Measurements from ENCODE around the gene BMF. TPM values are rescaled to one million over a fixed set of nuclear protein-coding genes. Genes with fewer than 3 reads are reported as not detected.

The BMF gene
- total and polyA plus RNA-seq, 7 donors = 0.65 to 7.2 (median 3.4) TPM

DNA sequence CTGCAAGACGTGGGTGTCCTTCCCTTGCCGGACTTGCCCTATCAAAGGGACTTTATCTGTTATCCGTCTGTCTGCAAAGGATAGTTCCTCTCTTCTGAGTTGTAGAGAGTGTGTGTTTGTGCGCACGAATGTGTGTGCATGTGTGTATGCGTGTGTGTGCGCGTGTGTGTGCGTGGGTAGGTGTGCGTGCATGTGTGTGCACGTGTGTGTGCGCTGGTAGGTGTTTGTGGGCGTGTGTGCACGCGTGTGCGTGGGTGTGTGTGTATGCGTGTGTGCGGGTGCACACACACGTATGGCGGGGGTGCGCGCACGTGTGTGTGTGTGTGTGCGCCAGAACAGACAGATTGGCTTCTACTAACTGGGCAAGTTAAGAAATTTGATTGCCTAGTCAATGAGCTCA lies 4.1 kb upstream of the BMF start:
- no peak for DNase-seq
- intact Hi-C loops (cut with DNase I) = loop anchor here (5.0 kb wide), 2 partner anchors 35 to 45 kb away; no protein-coding TSS in a partner anchor
- H3K4me3 ChIP-seq = no peak overlapping the region
- H3K4me1 ChIP-seq = peaks cover 6% of the 10 kb centered on the region
- no peaks in the 10 kb centered on the region for H3K9me3 ChIP-seq
- no peaks in the 10 kb centered on the region for H3K27me3 ChIP-seq (ENCODE audit: insufficient read depth in 3 of 3, low read length in 2 of 3)
- 76 to 82% (median 81%) methylated on average over 24 of the region's 24 CpGs for WGBS, 3 donors
- TF ChIP-seq, protein P1, sequence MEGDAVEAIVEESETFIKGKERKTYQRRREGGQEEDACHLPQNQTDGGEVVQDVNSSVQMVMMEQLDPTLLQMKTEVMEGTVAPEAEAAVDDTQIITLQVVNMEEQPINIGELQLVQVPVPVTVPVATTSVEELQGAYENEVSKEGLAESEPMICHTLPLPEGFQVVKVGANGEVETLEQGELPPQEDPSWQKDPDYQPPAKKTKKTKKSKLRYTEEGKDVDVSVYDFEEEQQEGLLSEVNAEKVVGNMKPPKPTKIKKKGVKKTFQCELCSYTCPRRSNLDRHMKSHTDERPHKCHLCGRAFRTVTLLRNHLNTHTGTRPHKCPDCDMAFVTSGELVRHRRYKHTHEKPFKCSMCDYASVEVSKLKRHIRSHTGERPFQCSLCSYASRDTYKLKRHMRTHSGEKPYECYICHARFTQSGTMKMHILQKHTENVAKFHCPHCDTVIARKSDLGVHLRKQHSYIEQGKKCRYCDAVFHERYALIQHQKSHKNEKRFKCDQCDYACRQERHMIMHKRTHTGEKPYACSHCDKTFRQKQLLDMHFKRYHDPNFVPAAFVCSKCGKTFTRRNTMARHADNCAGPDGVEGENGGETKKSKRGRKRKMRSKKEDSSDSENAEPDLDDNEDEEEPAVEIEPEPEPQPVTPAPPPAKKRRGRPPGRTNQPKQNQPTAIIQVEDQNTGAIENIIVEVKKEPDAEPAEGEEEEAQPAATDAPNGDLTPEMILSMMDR (IDR thresholded peaks at IDR 0.05) = no peak
- H3K27ac ChIP-seq = no peak overlapping the region
- no peaks in the 10 kb centered on the region for H3K36me3 ChIP-seq (ENCODE audit: insufficient read depth in 1 of 2, low read depth in 1 of 2)
- ATAC-seq = no peak

DNA sequence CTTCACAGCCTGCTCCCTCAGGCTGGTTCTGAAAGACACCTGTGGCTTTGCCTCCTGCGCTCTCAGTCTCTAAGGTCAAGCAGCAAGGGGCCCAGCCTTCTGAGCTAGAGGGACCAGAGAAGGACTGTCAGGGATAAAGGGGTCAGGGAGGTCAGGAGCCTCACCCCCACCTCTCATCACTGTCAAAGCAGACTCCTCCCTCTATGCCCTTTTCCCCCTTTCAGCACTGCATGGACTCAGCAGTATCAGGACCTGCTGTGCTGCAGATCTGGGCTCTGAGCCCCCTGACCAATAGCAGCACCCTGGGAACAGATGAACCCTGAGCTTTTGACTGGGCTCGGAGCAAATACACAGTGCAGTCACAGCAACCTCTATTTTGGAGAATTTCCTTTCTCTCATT lies 3.2 kb upstream of the BMF start:
- ATAC-seq = no peak
- TF ChIP-seq, protein P1 (IDR thresholded peaks at IDR 0.05) = no peak
- Histone ChIP-seq H3K4me1 (peaks cover 14% of the 10 kb centered on the region), H3K9me3 (no peaks in the 10 kb centered on the region), H3K4me3 (no peak overlapping the region), H3K36me3 (ENCODE audit: insufficient read depth in 1 of 2, low read depth in 1 of 2) (no peaks in the 10 kb centered on the region), H3K27me3 (ENCODE audit: insufficient read depth in 3 of 3, low read length in 2 of 3) (no peaks in the 10 kb centered on the region), H3K27ac (no peak overlapping the region)
- intact Hi-C loops (cut with DNase I) = loop anchor here (5.0 kb wide), 2 partner anchors 35 to 45 kb away; no protein-coding TSS in a partner anchor
- WGBS, 3 donors = 83 to 86% (median 86%) methylated on average over 2 of the region's 2 CpGs
- no peak for DNase-seq

DNA sequence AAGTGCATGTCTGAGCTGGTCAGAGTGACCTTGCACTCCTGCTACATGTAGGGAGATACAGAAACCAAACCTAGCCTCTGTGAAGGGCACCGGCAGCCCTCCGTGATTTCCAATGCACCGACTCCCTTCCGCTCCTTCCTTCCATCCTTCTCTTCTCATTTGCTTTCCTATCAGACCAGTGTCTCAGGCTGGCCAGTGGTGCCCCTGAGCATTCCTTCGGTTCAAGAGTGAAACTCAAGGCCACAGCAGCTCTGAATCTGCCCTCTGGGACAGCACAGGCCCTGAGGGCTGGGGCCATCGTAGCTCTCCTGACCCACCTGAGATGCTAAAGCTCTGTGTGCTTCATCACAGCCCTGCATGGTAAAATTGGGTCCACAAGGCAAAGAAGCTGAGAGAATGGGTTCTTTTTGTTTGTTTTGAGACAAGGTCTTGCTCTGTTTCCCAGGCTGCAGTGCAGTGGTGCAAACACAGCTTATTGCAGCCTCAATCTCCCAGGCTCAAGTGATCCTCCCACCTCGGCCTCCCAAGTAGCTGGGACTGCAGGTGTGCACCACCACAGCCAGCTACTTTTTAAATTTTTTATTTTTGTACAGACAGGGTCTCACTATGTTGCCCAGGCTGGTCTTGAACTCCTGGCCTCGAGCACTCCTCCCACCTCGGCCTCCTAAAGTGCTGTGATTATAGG lies 2.3 kb upstream of the BMF start:
- intact Hi-C loops (cut with DNase I) = loop anchor here (5.0 kb wide), 2 partner anchors 36 to 46 kb away; no protein-coding TSS in a partner anchor
- no peak for ATAC-seq
- Histone ChIP-seq H3K27ac (no peak overlapping the region), H3K36me3 (ENCODE audit: insufficient read depth in 1 of 2, low read depth in 1 of 2) (no peaks in the 10 kb centered on the region), H3K27me3 (ENCODE audit: insufficient read depth in 3 of 3, low read length in 2 of 3) (no peaks in the 10 kb centered on the region), H3K9me3 (no peaks in the 10 kb centered on the region), H3K4me3 (no peak overlapping the region), H3K4me1 (peaks cover 18% of the 10 kb centered on the region)
- DNase-seq = no peak
- WGBS, 3 donors = 80 to 92% (median 87%) methylated on average over 9 of the region's 9 CpGs
- TF ChIP-seq, protein P1 (IDR thresholded peaks at IDR 0.05) = no peak

DNA sequence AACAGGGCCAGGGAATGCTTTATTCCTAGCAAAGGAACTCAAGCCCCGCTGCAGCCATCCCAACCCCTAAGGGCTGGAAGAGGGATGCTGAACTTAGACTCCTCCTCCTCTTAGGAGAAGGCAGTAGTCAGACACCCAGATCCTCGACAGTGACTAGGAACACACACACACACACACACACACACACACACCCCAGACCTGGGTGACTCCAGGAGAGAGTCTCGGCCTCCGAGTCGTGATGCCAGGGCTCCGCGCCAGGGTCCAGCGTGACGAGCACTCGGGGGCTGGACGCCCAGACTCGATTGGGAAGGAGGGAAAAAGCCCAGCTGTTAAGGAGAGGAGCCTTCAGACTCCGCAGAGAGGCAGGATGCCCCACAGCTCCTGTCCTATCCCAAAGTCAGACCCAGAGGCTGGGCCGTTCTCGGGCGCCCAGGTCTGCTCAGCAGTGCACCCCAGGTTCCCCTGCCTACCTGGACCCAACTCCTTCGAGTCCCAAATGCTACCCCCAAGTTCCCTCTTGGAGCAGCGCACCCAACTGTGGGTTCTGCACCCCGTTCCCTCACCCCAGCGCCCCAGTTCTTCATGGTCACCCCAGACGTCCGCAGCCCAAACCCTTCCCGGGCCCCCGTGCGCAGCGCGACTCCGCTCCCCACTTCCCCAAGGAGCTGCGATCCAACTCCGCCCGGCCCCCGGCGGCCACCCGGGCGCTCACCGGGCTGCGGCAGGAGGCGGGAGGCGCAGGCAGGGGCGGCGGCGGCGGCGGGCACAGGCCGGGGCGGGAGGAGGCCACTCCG lies 421 bp downstream of the BMF start:
- Histone ChIP-seq H3K27ac (peak overlapping the region; percentile 91), H3K27me3 (ENCODE audit: insufficient read depth in 3 of 3, low read length in 2 of 3) (no peaks in the 10 kb centered on the region), H3K9me3 (no peaks in the 10 kb centered on the region), H3K4me3 (peak overlapping the region; percentile 80), H3K4me1 (peaks cover 41% of the 10 kb centered on the region), H3K36me3 (ENCODE audit: insufficient read depth in 1 of 2, low read depth in 1 of 2) (no peaks in the 10 kb centered on the region)
- intact Hi-C loops (cut with DNase I) = loop anchor here in 1 of 2 donors (10.0 kb wide), 1 partner anchor 323 kb away; the partner anchor contains the start of gene FSIP1
- TF ChIP-seq, protein P1 (IDR thresholded peaks at IDR 0.05) = no peak
- WGBS, 3 donors = 1 to 2% (median 1%) methylated on average over 45 to 47 of the region's 47 CpGs
- ATAC-seq (peak; percentile 4 to 48 (median 16)), DNase-seq (peak; percentile 78 to 93)

Data from psoas muscle (tissue), 8 donors.